Stimulated activated CD8-positive, alpha-beta memory T cell treated with anti-CD3 and anti-CD28 coated beads, Interleukin-4, amount 100 ng/mL, for 48 hours (primary cell): ENCODE measurements around the gene CCDC141.

ENCODE experiments used
- DNase-seq: peaks from one replicate; pipeline ENCODE4 v3.0.0-alpha.2; 2020

The CCDC141 gene

GRCh38 chr2:178962805-178963433 is 87.0 kb downstream of the CCDC141 start:
- no peak for DNase-seq

GRCh38 chr2:178962152-178962551 is 87.8 kb downstream of the CCDC141 start:
- no peak for DNase-seq

- DNase-seq = no peak
Measured at GRCh38 chr2:178954049-178954448, 95.9 kb downstream of the CCDC141 start.

GRCh38 chr2:178951266-178952006 is 98.5 kb downstream of the CCDC141 start:
- no peak for DNase-seq

- no peak for DNase-seq
Measured at GRCh38 chr2:178949584-178949983, 100.4 kb downstream of the CCDC141 start.

- no peak for DNase-seq
Measured at GRCh38 chr2:178949151-178949550, 100.8 kb downstream of the CCDC141 start.

- DNase-seq = no peak
Measured at GRCh38 chr2:178947006-178947405, 102.9 kb downstream of the CCDC141 start.

- DNase-seq = no peak
Measured at GRCh38 chr2:178946494-178946893, 103.4 kb downstream of the CCDC141 start.

GRCh38 chr2:178943745-178944144 is 106.2 kb downstream of the CCDC141 start:
- DNase-seq = no peak

GRCh38 chr2:178934571-178934970 is 115.4 kb downstream of the CCDC141 start:
- no peak for DNase-seq

- DNase-seq = no peak
Measured at GRCh38 chr2:178933493-178933892, 116.4 kb downstream of the CCDC141 start.

- DNase-seq = no peak
Measured at GRCh38 chr2:178928077-178928476, 121.9 kb downstream of the CCDC141 start.

GRCh38 chr2:178927173-178927572 is 122.8 kb downstream of the CCDC141 start:
- no peak for DNase-seq

- no peak for DNase-seq
Measured at GRCh38 chr2:178924817-178925216, 125.1 kb downstream of the CCDC141 start.

GRCh38 chr2:178923546-178923945 is 126.4 kb downstream of the CCDC141 start:
- DNase-seq = no peak

GRCh38 chr2:178920916-178921513 is 128.9 kb downstream of the CCDC141 start:
- DNase-seq = no peak

GRCh38 chr2:178917555-178917954 is 132.4 kb downstream of the CCDC141 start:
- no peak for DNase-seq

GRCh38 chr2:178915423-178916173 is 134.3 kb downstream of the CCDC141 start:
- no peak for DNase-seq

GRCh38 chr2:178914259-178914849 is 135.6 kb downstream of the CCDC141 start:
- peak; percentile 86 for DNase-seq

- no peak for DNase-seq
Measured at GRCh38 chr2:178913049-178913441, 136.9 kb downstream of the CCDC141 start.

- DNase-seq = no peak
Measured at GRCh38 chr2:178912416-178913048, 137.4 kb downstream of the CCDC141 start.

GRCh38 chr2:178911039-178911438 is 138.9 kb downstream of the CCDC141 start:
- no peak for DNase-seq

- DNase-seq = no peak
Measured at GRCh38 chr2:178910005-178910404, 139.9 kb downstream of the CCDC141 start.
